GM19240 (cell line): ENCODE data around the gene OR2T12.
"Not testable (repeated sequence)": the region's sequence is repeated elsewhere in the genome, so short reads cannot be mapped to it uniquely, and the experiment has no call there.

Source experiments
- DNase-seq: peaks from one replicate; pipeline ENCODE4 v3.0.0; 2011; ENCODE audit warnings: low spot score; ENCODE audit not compliant: insufficient read length

Gene OR2T12, protein sequence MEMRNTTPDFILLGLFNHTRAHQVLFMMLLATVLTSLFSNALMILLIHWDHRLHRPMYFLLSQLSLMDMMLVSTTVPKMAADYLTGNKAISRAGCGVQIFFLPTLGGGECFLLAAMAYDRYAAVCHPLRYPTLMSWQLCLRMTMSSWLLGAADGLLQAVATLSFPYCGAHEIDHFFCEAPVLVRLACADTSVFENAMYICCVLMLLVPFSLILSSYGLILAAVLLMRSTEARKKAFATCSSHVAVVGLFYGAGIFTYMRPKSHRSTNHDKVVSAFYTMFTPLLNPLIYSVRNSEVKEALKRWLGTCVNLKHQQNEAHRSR

DNA sequence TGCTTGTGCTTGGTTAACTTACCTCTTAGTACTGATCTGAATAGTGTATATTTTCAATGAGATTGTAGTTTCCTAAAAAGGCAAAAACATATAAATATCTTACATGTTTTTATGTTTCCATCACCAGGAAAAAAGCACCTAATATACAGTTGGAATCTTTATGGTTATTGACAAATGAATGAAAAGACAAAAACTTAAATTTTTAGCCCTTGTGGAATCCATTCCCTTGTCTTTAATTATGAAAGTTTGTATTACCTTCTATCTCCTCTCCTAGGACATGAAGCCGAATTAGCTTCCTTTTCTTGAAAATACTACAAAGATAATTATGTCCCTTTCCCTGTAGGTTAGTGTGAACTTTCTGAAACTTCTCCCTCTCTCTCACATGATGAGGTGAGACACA lies at the start of gene OR2T12:
Gene OR2T12 (minus strand): TSS at position 101 of the 400 bp plus-strand sequence. CDS start 7,846 bp downstream, outside the sequence.
- no peak for DNase-seq

DNA sequence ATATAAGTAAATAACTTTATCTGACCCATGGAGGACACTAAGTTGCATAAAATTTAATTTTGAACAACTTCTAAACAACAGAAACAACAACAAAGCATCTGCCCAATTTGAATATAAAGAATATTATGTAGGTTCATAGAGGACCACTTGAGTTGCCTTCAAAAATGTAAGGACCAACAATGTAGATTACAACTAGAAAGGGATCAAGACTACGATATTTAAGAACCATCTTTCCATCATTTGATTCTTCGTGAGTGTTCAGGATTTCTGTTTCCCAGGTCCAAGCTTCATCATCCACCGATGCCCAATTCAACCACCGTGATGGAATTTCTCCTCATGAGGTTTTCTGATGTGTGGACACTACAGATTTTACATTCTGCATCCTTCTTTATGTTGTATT lies 45.3 kb upstream of the OR2T12 start, which contains the start of gene OR14C36:
Gene OR14C36 (plus strand): TSS at position 301 of the 400 bp plus-strand sequence. CDS start 0 bp downstream, at position 301.
- DNase-seq = no peak

DNA sequence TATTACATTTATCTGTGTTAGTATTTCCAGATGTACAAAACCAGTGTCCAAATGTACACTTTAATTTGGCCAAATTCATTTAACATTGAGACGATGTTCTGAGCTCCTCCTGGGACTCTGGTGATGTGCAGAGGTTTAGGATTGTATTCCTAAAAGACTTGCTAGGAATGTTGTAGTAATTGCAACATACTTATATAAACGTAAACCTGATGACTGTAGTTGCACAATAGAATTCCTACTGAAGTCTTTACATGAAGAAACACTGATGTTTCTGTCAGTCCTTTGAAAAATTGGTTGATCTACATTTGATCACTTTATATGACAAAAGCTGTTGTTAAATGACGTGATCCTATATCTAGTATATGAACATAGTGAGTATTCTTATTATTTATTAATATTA lies 40.2 kb upstream of the OR2T12 start:
- DNase-seq = no peak

DNA sequence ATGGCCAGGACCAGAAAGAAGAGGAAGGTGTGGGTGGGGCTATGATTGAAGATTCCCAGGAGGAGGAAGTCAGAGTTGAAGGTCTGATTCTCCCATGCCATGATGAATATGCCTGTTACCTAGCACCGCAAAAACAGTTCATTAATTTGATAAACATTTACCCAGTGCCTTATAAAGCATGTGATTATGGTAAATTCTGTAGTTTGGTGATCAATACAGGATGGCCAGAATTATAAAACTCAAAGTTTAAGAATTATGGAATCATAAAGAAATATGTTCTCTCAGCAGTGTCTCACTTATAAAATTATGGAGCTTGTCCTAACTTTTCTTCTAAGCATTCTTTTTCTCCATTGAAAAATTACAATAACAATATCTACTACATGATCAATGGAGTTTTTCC lies 21.2 kb upstream of the OR2T12 start, which contains the start of gene OR2M7:
Gene OR2M7 (minus strand): TSS at position 101 of the 400 bp plus-strand sequence. CDS start 0 bp downstream, at position 101.
- DNase-seq = no peak

DNA sequence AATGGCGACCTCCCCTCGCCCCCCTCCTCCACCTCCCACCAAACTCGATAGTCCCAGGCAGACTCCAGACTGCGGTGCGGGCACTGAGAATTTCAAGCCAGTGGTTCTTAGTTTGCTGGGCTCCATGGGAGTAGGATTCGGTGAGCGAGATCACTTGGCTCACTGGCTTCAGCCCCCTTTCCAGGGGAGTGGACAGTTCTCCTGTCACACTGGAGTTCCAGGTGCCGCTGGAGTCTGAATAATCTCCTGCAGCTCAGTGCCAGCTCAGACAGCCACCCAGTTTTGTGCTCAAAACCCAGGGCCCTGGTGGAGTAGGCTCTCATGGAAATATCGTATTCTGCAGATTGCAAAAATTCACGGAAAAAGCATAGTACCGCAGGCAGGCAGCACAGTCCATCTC lies 13.6 kb upstream of the OR2T12 start:
- DNase-seq = no peak

DNA sequence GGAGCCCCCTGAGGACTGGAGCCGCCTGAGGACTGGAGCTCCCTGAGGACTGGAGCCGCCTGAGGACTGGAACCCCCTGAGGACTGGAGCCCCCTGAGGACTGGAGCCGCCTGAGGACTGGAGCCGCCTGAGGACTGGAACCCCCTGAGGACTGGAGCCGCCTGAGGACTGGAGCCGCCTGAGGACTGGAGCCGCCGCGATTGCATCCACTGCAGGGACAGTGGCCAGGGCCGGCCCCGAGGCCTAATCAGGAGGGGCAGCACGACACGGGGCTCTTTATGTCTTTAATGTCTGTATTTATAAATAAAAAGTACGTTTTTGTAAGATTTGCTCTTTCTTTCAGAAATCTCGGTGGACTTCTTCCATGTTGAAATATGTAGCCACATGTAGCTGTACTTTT lies 3.5 kb upstream of the OR2T12 start:
- not testable (repeated sequence) for DNase-seq

GRCh38 chr1:248306103-248306502 lies 2.9 kb upstream of the OR2T12 start:
- DNase-seq = no peak

DNA sequence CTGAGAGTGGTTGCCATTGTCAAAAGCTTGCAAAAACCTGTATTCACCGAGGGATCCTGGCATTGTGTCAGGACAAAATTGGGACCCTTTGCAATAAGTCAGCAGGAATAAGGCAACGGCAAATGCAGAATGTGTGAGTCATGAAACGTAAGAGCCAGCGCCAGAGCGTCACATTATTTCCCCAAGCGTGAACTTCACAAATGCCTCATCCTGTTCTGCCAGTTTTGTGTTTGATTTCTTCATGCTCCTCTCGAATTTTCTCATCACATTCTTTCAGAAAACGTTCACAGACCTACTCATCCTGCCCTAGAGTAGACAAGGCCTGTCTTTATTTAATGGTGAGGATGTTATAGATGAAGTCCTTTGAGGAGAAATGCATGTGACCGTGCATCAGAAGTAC lies 2.4 kb upstream of the OR2T12 start:
- not testable (repeated sequence) for DNase-seq

DNA sequence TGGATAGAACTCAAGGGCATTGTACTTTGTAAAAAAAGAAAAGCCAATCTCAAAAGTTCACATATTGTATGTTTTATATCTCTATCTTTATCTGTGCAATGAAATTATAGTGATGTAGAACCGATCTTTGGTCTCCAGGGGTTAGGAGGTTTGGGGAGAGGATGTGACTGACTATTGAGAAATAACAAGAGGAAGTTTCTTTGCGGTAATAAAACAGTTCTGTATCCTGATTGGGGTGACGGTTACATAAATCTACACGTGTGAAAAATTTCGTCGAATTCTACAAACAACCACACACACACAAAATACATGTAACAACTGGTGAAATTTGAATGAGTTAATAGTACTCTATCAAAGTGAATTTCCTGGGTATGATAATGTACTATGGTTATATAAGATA lies 14.8 kb downstream of the OR2T12 start:
- DNase-seq = no peak

- DNase-seq = no peak
These were observed 25.3 kb downstream of the OR2T12 start, which contains the start of gene OR2T33 for GRCh38 chr1:248277876-248278275. TSS of gene OR2T33 (minus strand) at chr1:248277976. CDS start at chr1:248273814, 4,162 bp downstream.

GRCh38 chr1:248273225-248273624 lies 30.0 kb downstream of the OR2T12 start:
- DNase-seq = not testable (repeated sequence)

DNA sequence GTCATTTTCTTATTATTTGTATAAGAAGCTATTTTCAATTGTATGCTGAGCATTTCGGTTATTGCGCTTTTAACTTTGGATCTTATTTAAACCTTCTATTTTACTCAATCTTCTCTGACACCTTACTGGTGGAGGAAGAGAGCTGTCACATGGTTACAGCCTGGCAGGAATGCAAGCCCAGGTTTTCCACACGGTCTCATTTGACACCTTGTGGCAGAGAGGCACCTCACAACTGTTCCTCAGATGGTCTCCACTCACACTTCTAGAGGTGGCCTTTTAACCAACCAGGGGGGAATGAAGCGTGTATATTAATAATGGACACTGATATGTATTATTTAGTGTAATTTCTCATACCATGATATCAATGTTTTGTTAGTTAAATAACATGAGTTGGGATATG lies 35.0 kb downstream of the OR2T12 start:
- no peak for DNase-seq

- DNase-seq = not testable (repeated sequence)
These were observed 43.9 kb downstream of the OR2T12 start for GRCh38 chr1:248259309-248259708.

GRCh38 chr1:248243204-248243603 lies 60.0 kb downstream of the OR2T12 start:
- peak; percentile 45 for DNase-seq
